Left hindlimb (tissue), 1 donor: ENCODE measurements around the gene CASKIN2.

Source experiments
- DNase-seq: peaks from one replicate; pipeline ENCODE4 v3.0.0-alpha.2; 2018

CASKIN2 gene

GRCh38 chr17:75503337-75503950 lies 11.9 kb downstream of the CASKIN2 start:
- DNase-seq, result no peak

DNA sequence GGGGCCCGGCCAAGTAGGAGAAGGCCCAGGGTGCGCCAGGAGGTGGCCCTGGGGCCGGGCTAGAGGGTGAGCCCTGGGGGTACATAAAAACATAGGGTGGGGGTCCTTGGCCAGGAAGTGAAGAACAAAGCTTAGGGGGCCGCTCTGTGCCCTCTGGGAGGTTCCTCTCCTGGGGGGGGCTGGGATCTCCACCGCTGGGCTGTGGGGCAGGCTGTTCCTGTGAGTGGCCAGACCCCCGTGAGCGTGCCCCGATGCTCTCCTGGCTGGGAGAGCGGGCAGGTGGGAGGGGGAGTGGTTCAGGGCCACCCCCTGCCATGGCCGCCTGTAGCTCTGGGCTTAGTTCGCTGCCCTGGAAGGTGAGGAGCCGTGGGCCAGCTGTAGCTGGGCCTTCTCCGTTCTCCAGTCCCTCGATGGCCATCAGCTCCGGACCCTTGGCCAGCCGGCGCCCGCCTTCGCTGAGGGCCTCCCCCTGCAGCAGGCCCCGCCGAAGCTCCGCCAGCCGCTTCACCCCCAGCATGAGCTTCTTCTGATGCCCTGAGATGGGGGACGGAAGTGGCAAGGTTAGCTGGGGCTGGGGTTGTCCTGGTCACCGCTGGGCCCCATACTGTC lies 12.5 kb downstream of the CASKIN2 start:
- DNase-seq, result no peak

DNA sequence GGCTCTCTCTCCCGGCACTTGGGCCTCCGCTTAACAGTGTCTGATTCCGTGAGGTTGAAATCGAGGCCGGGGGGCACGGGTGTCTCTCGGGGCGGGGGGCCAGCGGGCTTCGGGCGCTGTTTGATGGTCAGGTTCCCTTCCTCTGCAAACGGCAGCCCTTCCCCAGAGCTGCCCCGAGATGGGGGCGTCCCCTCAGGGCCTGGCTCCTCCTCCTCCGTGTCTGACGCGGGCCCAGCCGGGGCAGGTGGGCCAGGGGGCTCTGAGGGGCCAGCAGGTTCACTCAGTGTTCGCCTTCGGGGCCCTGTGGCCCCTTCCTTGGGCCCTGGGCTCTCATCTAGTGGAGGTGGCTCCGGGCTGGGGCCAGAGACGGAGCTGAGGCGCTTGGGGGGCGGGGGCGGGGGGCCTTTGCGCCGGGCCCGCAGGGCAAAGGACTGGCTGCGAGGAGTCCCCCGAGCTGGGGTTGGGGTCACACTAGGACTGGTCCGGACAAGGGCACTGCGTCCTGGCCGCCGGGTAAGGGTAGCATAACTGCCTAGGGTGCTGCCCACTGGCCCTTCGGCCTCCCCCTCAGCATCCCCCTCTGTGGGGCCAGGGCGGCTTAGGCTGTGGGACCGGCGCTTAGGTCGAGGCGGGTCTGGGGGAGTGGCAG lies 13.1 kb downstream of the CASKIN2 start:
- DNase-seq, result no peak

DNA sequence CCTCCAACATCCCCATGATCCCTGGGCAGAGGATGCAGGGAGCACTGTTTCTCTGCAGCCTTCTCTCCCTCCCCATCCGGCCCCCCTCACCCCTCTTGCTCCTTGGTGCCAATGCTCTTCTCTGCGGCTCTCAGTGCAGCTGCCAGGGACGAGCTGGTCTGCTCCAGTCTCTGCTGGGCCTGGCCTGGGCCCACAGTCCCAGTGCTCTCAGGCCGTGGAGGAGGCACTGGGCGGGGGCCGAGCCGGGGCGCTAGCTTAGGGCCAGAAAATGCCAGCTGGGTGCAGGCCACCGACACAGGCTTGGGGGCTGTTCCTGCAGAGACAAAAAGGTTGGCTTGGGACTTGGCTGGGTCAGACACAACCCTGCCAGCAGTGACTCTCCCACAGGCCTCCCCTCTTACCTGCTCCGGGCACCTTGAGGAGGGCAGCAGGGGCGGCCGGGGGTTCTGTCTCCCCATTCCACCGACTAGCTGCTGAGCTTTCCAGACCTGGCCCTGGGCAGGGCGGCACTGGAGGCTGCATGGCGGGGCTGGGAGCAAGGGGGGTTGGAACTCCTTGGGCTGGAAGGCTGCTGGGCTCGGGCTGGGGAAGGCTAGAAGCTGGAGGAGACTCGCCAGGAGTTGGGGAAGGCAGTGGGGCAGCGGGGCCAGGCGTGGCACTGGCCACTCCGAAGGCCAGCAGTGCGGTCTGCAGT lies 13.8 kb downstream of the CASKIN2 start:
- peak; percentile 48 for DNase-seq

- no peak for DNase-seq
Measured at GRCh38 chr17:75500419-75501216, 14.7 kb downstream of the CASKIN2 start.

GRCh38 chr17:75499313-75500022 lies 15.9 kb downstream of the CASKIN2 start:
- no peak for DNase-seq

DNA sequence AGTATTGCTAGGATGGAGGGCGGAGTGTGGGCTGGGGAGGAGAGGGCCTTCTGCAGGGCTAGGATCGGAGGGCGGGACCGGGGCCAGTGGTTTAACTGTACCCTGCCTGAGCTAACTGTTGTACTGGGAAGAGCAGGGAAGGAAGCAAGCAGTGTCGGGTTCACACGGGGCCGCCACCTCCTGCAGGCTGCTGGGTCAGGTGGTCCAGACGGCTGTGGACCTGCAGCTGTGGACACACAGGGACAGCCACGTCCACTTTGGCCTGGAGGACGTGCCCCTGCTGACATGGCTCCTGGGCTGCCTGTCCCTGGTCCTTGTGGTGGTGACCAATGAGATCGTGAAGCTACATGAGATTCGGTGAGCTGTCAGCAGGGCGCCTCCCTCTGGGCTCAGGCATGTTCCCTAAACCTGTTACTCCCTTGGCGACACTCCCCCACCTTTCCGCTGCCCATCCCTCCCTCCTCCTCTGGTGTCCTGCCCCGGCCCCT lies 16.6 kb downstream of the CASKIN2 start:
- DNase-seq, result no peak

DNA sequence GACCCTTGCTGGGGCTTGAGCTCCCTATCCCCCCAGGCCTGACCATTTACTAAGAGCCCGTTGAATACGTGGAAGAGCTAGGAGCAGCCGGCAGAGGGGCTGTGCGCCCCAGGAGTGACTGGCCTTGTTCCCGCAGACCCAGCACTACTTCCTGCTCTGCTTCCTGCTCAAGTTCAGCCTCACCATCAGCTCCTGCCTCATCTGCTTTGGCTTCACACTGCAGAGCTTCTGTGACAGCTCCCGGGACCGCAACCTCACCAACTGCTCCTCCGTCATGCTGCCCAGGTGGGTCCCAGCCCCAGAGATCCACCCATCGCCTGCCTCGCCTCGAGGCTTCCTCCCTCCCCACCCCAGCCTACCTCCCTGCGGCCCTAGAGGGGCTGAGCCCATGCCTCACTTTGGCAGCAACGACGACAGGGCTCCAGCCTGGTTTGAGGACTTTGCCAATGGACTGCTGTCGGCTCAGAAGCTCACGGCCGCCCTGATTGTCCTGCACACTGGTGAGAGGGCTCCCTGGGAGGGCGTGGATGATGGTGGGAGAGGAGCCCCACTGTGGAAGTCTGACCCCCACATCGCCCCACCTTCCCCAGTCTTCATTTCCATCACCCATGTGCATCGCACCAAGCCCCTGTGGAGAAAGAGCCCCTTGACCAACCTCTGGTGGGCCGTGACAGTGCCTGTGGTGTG lies 17.2 kb downstream of the CASKIN2 start:
- no peak for DNase-seq

DNA sequence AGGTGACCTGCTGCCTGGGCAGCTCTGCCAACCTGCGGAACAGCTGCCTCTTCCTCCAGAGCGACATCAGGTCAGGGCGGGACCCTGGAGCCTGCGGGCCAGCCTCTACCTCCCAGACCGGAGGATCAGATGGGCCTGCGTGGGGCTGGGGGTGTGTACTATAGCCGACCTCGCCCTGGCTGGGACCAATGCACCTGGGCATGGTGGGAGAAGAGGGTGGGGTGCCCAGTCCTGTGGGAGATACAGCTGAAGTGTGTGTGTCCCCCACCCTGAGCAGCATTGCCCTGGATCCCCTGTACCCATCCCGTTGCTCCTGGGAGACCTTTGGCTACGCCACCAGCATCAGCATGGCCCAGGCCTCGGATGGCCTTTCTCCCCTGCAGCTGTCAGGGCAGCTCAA lies 19.3 kb downstream of the CASKIN2 start:
- DNase-seq, result no peak

GRCh38 chr17:75494326-75494877 lies 20.9 kb downstream of the CASKIN2 start:
- DNase-seq, result no peak

DNA sequence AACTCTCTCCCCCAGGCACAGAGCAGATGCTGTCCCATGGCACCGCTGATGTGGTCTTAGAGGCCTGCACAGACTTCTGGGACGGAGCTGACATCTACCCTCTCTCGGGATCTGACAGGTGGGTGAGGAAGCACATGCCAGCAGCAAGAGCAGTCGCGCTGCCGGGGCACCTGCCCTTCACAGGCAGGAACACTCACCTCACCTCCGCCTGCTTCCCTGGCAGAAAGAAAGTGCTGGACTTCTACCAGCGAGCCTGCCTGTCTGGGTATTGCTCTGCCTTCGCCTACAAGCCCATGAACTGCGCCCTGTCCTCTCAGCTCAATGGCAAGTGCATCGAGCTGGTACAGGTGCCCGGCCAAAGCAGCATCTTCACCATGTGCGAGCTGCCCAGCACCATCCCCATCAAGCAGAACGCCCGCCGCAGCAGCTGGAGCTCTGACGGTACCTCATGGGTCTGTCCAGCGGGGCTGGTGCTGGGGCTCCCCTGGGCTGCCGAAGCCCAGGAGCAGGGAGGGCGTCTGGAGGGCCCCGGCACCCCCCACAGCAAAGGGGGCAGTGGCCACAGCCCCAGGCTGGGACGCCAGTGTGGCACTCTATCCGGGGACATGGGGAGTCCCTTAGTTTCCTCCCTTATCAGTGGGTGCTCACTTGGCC lies 21.7 kb downstream of the CASKIN2 start:
- no peak for DNase-seq

GRCh38 chr17:75492555-75493168 lies 22.7 kb downstream of the CASKIN2 start:
- DNase-seq, result no peak

- no peak for DNase-seq
Measured at GRCh38 chr17:75491680-75492079, 23.7 kb downstream of the CASKIN2 start.

DNA sequence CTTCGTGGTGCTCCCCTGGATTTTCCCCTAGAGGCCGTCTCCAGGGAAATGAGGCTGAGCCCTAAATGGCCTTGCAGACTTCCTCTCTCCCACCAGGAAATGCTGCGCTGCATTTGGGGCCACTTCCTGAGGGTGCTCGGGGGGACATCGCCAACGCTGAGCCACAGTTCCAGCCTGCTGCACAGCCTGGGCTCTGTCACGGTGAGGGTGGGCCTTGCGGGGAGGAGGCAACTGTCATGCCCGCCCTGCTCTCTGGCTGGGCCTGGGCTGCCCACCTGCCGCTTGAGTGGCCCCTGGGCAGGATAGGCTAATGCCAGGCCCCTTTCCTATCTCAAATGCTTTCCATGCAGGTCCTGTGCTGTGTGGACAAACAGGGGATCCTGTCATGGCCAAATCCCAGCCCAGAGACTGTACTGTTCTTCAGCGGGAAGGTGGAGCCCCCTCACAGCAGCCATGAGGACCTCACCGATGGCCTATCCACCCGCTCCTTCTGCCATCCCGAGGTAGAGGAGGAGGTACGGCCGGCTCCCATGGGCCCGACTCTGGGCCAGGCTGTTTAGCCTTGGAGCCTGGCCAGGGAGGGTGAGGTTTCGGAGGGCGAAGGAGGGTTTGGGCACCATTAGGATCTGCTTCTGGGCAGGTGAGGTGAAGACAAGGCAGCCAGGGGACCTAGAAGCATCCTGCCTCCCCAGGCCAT lies 24.2 kb downstream of the CASKIN2 start:
- no peak for DNase-seq

- peak; percentile 69 for DNase-seq
Measured at GRCh38 chr17:75490173-75490743, 25.1 kb downstream of the CASKIN2 start.

DNA sequence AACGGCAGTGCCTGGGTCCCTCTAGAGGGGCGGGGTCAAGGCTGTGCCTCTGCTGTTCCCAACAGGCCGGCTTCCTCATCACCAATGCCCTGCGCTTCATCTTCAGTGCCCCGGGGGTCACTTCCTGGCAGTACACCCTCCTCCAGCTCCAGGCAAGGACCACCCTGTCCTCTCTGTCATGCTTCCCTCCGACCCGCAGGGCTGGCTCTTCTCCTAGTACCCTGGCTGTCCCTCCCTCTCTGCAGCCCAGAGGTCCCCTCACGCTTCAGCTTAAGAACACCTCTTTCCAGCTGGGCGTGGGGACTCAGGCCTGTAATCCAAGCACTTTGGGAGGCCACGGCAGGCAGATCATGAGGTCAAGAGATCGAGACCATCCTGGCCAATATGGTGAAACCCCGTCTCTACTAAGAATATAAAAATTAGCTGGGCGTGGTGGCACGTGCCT lies 25.8 kb downstream of the CASKIN2 start:
- DNase-seq, result no peak

- DNase-seq, result peak; percentile 15
Measured at GRCh38 chr17:75488693-75489510, 26.4 kb downstream of the CASKIN2 start.
